C4-2B (cell line): Measurements from ENCODE around the gene GRAP2.

Experiments used
- ZFX ChIP-seq: fragments of 450-650 bp; IDR thresholded peaks from 2 replicates; pipeline ENCODE4 v1.6.1; 2017
- TF ChIP-seq, protein P1 (sequence below): fragments of 450-650 bp; conservative IDR thresholded peaks from 2 replicates; pipeline ENCODE4 v1.5.1; 2017; ENCODE audit warnings: mild to moderate bottlenecking

DNA sequence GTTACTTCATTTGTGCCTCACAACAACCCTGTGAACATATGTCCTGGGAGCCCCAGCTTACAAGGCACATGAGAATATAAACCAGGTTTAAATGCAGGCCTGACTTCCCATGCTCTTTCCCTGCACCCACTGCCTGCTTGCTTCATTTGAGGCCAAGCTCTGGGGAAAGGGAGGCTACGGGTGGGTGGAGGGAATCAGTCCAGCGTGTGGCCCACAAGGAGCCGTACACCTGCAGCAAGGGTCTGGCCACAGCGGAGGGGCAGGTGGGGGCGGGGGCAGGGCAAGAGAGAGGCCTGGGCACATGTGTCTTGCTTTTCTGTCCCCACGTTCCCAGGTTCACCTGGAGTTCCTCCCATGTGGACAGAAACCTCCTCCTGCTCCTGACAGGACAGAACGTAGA lies 120.1 kb downstream of the GRAP2 start:
- TF ChIP-seq, protein P1, sequence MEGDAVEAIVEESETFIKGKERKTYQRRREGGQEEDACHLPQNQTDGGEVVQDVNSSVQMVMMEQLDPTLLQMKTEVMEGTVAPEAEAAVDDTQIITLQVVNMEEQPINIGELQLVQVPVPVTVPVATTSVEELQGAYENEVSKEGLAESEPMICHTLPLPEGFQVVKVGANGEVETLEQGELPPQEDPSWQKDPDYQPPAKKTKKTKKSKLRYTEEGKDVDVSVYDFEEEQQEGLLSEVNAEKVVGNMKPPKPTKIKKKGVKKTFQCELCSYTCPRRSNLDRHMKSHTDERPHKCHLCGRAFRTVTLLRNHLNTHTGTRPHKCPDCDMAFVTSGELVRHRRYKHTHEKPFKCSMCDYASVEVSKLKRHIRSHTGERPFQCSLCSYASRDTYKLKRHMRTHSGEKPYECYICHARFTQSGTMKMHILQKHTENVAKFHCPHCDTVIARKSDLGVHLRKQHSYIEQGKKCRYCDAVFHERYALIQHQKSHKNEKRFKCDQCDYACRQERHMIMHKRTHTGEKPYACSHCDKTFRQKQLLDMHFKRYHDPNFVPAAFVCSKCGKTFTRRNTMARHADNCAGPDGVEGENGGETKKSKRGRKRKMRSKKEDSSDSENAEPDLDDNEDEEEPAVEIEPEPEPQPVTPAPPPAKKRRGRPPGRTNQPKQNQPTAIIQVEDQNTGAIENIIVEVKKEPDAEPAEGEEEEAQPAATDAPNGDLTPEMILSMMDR = no peak
- TF ChIP-seq ZFX = no peak
